Bronchial epithelial cell (primary cell): ENCODE measurements around the gene ANKRD11. TPM values are rescaled to one million over a fixed set of nuclear protein-coding genes. Genes with fewer than 3 reads are reported as not detected.

Source experiments
- DNase-seq: peaks from one replicate; pipeline ENCODE4 v3.0.0-alpha.2; 2010; ENCODE audit warnings: low read depth
- FAIRE-seq: peaks from 2 replicates; lab custom pipeline; 2011; peaks lifted over from hg19 to GRCh38; lab: Jason Lieb, UNC
- H3K27me3 ChIP-seq: 2 replicates; pipeline ENCODE4 v1.5.1; 2011; ENCODE audit warnings: low read length; ENCODE audit not compliant: control insufficient read depth, insufficient read depth
- H3K36me3 ChIP-seq: 2 replicates; pipeline ENCODE4 v1.5.1; 2011; ENCODE audit warnings: low read length; ENCODE audit not compliant: control insufficient read depth, insufficient read depth
- H3K4me3 ChIP-seq: 2 replicates; pipeline ENCODE4 v1.5.1; 2011; ENCODE audit warnings: mild to moderate bottlenecking, low read depth, low read length, control low read depth
- CTCF ChIP-seq: IDR thresholded peaks from 2 replicates; pipeline ENCODE4 v1.5.1; 2011; ENCODE audit warnings: mild to moderate bottlenecking, moderate library complexity, low read length, control low read depth, inconsistent platforms; ENCODE audit not compliant: insufficient read depth, severe bottlenecking
- total RNA-seq: library from RNA; depleted of rRNA; stranded (reverse); fragments of >200 nt; gene quantifications from 2 replicates; pipeline ENCODE4 v1.2.1, GENCODE V29; 2014

Gene ANKRD11
- total RNA-seq, 1 donor from 2014 or later, result 64.5 TPM

GRCh38 chr16:89346869-89347268 is 143.5 kb downstream of the ANKRD11 start:
- H3K27me3 ChIP-seq, result no peaks in the 10 kb centered on the region
- FAIRE-seq (no peak), DNase-seq (no peak)
- peaks cover 4% of the 10 kb centered on the region for H3K36me3 ChIP-seq
- TF ChIP-seq CTCF, result no peak
- no peak overlapping the region for H3K4me3 ChIP-seq

- DNase-seq (peak; percentile 67), FAIRE-seq (no peak)
- no peak for TF ChIP-seq CTCF
- Histone ChIP-seq H3K27me3 (no peaks in the 10 kb centered on the region), H3K4me3 (no peak overlapping the region), H3K36me3 (peaks cover 3% of the 10 kb centered on the region)
Observed at GRCh38 chr16:89345642-89346150, 144.7 kb downstream of the ANKRD11 start.

GRCh38 chr16:89344846-89345611 is 145.3 kb downstream of the ANKRD11 start:
- peaks cover 3% of the 10 kb centered on the region for H3K36me3 ChIP-seq
- no peak for TF ChIP-seq CTCF
- H3K4me3 ChIP-seq, result no peak overlapping the region
- FAIRE-seq, result no peak
- H3K27me3 ChIP-seq, result no peaks in the 10 kb centered on the region
- no peak for DNase-seq

GRCh38 chr16:89344458-89344834 is 145.9 kb downstream of the ANKRD11 start:
- DNase-seq (no peak), FAIRE-seq (no peak)
- no peak for TF ChIP-seq CTCF
- H3K36me3 ChIP-seq, result peaks cover 3% of the 10 kb centered on the region
- H3K27me3 ChIP-seq, result no peaks in the 10 kb centered on the region
- no peak overlapping the region for H3K4me3 ChIP-seq

- peaks cover 3% of the 10 kb centered on the region for H3K36me3 ChIP-seq
- H3K4me3 ChIP-seq, result no peak overlapping the region
- no peaks in the 10 kb centered on the region for H3K27me3 ChIP-seq
- TF ChIP-seq CTCF, result no peak
- DNase-seq, result peak; percentile 52
- FAIRE-seq, result no peak
Observed at GRCh38 chr16:89343501-89344457, 146.6 kb downstream of the ANKRD11 start.
